Central memory CD8-positive, alpha-beta T cell (primary cell): ENCODE measurements around the gene RTP5.
"Not testable (repeated sequence)": the region's sequence is repeated elsewhere in the genome, so short reads cannot be mapped to it uniquely, and the experiment has no call there.

Source experiments
- ATAC-seq: fragments of 150-1000 bp; cut with Tn5 transposase; replicated peaks from 2 replicates; pipeline ENCODE4 v1.10.0; 2022; ENCODE audit warnings: mild to moderate bottlenecking, moderate FRiP score, moderate number of reproducible peaks; ENCODE audit not compliant: poor library complexity, severe bottlenecking; ENCODE audit errors: extremely low read depth
- DNase-seq, 2 donors: peaks; one replicate each; pipeline ENCODE4 v3.0.0; 2021; ENCODE audit warnings: low spot score in 2 of 2
- H3K27ac Mint-ChIP-seq: one replicate; pipeline ENCODE4 v1.8.0; 2022; ENCODE audit warnings: low read depth, mild to moderate bottlenecking, moderate library complexity, mixed read lengths
- H3K27me3 Mint-ChIP-seq: one replicate; pipeline ENCODE4 v1.8.0; 2022; ENCODE audit warnings: mixed read lengths
- H3K36me3 Mint-ChIP-seq: one replicate; pipeline ENCODE4 v1.8.0; 2022; ENCODE audit warnings: mild to moderate bottlenecking, moderate library complexity, mixed read lengths; ENCODE audit not compliant: insufficient read depth
- H3K4me1 Mint-ChIP-seq: one replicate; pipeline ENCODE4 v1.8.0; 2022; ENCODE audit warnings: mixed read lengths
- H3K4me3 Mint-ChIP-seq: one replicate; pipeline ENCODE4 v1.8.0; 2022; ENCODE audit warnings: mild to moderate bottlenecking, moderate library complexity, mixed read lengths
- H3K9me3 Mint-ChIP-seq: one replicate; pipeline ENCODE4 v1.8.0; 2022; ENCODE audit warnings: mixed read lengths

The RTP5 gene

GRCh38 chr2:241904011-241904718, 34.6 kb downstream of the RTP5 start:
- peaks cover 8% of the 10 kb centered on the region for H3K4me1 Mint-ChIP-seq
- ATAC-seq: no peak
- no peak for DNase-seq
- no peaks in the 10 kb centered on the region for H3K27me3 Mint-ChIP-seq
- no peak overlapping the region for H3K4me3 Mint-ChIP-seq
- H3K36me3 Mint-ChIP-seq: peaks cover 2% of the 10 kb centered on the region
- no peak overlapping the region for H3K27ac Mint-ChIP-seq
- H3K9me3 Mint-ChIP-seq: no peaks in the 10 kb centered on the region

GRCh38 chr2:241904791-241905710, 35.5 kb downstream of the RTP5 start:
- Mint-ChIP-seq H3K27ac (no peak overlapping the region), H3K4me1 (peaks cover 8% of the 10 kb centered on the region), H3K27me3 (no peaks in the 10 kb centered on the region), H3K36me3 (peaks cover 2% of the 10 kb centered on the region), H3K4me3 (no peak overlapping the region), H3K9me3 (no peaks in the 10 kb centered on the region)
- ATAC-seq (no peak), DNase-seq (no peak)

GRCh38 chr2:241905716-241906377, 36.3 kb downstream of the RTP5 start:
- no peak overlapping the region for H3K4me3 Mint-ChIP-seq
- H3K27ac Mint-ChIP-seq: no peak overlapping the region
- ATAC-seq: no peak
- H3K4me1 Mint-ChIP-seq: peaks cover 8% of the 10 kb centered on the region
- no peaks in the 10 kb centered on the region for H3K9me3 Mint-ChIP-seq
- DNase-seq: no peak
- peaks cover 2% of the 10 kb centered on the region for H3K36me3 Mint-ChIP-seq
- H3K27me3 Mint-ChIP-seq: no peaks in the 10 kb centered on the region

- not testable (repeated sequence) for ATAC-seq, H3K4me3 Mint-ChIP-seq, H3K4me1 Mint-ChIP-seq, H3K27ac Mint-ChIP-seq, H3K27me3 Mint-ChIP-seq, H3K9me3 Mint-ChIP-seq, H3K36me3 Mint-ChIP-seq, DNase-seq
Measured at GRCh38 chr2:241906378-241906770, 36.8 kb downstream of the RTP5 start.

- ATAC-seq: no peak
- Mint-ChIP-seq H3K4me3 (no peak overlapping the region), H3K9me3 (no peaks in the 10 kb centered on the region), H3K27ac (no peak overlapping the region), H3K4me1 (peaks cover 8% of the 10 kb centered on the region), H3K27me3 (no peaks in the 10 kb centered on the region), H3K36me3 (peaks cover 1% of the 10 kb centered on the region)
- DNase-seq: no peak
Measured at GRCh38 chr2:241906826-241907570, 37.5 kb downstream of the RTP5 start.

- not testable (repeated sequence) for DNase-seq, H3K27ac Mint-ChIP-seq, H3K9me3 Mint-ChIP-seq
Measured at GRCh38 chr2:241907831-241908230, 38.3 kb downstream of the RTP5 start.

GRCh38 chr2:241908686-241909420, 39.3 kb downstream of the RTP5 start:
- H3K4me1 Mint-ChIP-seq: peaks cover 8% of the 10 kb centered on the region
- no peaks in the 10 kb centered on the region for H3K9me3 Mint-ChIP-seq
- DNase-seq: no peak
- H3K4me3 Mint-ChIP-seq: no peak overlapping the region
- ATAC-seq: no peak
- peaks cover 1% of the 10 kb centered on the region for H3K36me3 Mint-ChIP-seq
- no peaks in the 10 kb centered on the region for H3K27me3 Mint-ChIP-seq
- no peak overlapping the region for H3K27ac Mint-ChIP-seq

More at GRCh38 chr2:241907831-241908230, 38.3 kb downstream of the RTP5 start:
- not testable (repeated sequence) for H3K4me3 Mint-ChIP-seq, ATAC-seq, H3K4me1 Mint-ChIP-seq, H3K27me3 Mint-ChIP-seq, H3K36me3 Mint-ChIP-seq

- no peak for DNase-seq
- Mint-ChIP-seq H3K9me3 (no peaks in the 10 kb centered on the region), H3K4me1 (peaks cover 8% of the 10 kb centered on the region), H3K27me3 (no peaks in the 10 kb centered on the region), H3K27ac (no peak overlapping the region), H3K4me3 (no peak overlapping the region), H3K36me3 (peaks cover under 1% of the 10 kb centered on the region)
- ATAC-seq: no peak
Measured at GRCh38 chr2:241909769-241910168, 40.2 kb downstream of the RTP5 start.

- Mint-ChIP-seq H3K4me3 (no peak overlapping the region), H3K4me1 (peaks cover 3% of the 10 kb centered on the region), H3K27ac (no peak overlapping the region), H3K27me3 (no peaks in the 10 kb centered on the region), H3K9me3 (no peaks in the 10 kb centered on the region), H3K36me3 (peaks cover 2% of the 10 kb centered on the region)
- no peak for ATAC-seq
- no peak for DNase-seq
Measured at GRCh38 chr2:241910604-241911520, 41.3 kb downstream of the RTP5 start.

- no peak overlapping the region for H3K4me3 Mint-ChIP-seq
Measured at GRCh38 chr2:241911551-241911950, 42.0 kb downstream of the RTP5 start.

GRCh38 chr2:241912021-241912555, 42.6 kb downstream of the RTP5 start:
- DNase-seq (no peak), ATAC-seq (no peak)
- no peaks in the 10 kb centered on the region for H3K4me1 Mint-ChIP-seq
- H3K4me3 Mint-ChIP-seq: no peak overlapping the region
- no peaks in the 10 kb centered on the region for H3K27me3 Mint-ChIP-seq
- no peaks in the 10 kb centered on the region for H3K9me3 Mint-ChIP-seq
- H3K36me3 Mint-ChIP-seq: peaks cover 2% of the 10 kb centered on the region
- H3K27ac Mint-ChIP-seq: no peak overlapping the region

More at GRCh38 chr2:241911551-241911950, 42.0 kb downstream of the RTP5 start:
- no peaks in the 10 kb centered on the region for H3K9me3 Mint-ChIP-seq
- no peaks in the 10 kb centered on the region for H3K4me1 Mint-ChIP-seq
- ATAC-seq (no peak), DNase-seq (no peak)
- H3K27ac Mint-ChIP-seq: no peak overlapping the region
- H3K36me3 Mint-ChIP-seq: peaks cover 2% of the 10 kb centered on the region
- no peaks in the 10 kb centered on the region for H3K27me3 Mint-ChIP-seq
